Upper lobe of left lung (tissue), 6 donors: ENCODE data around the gene OR8B12. TPM values are rescaled to one million over a fixed set of nuclear protein-coding genes. Genes with fewer than 3 reads are reported as not detected.

Source experiments
- ATAC-seq, 2 donors: fragments of 200-7000 bp; cut with Tn5 transposase; one replicate each; pipeline ENCODE4 v1.9.1; 2022; ENCODE audit warnings: mild to moderate bottlenecking in 2 of 2, moderate library complexity in 2 of 2; ENCODE audit not compliant: low FRiP score in 2 of 2
- DNase-seq, 2 donors: peaks; one replicate each; pipeline ENCODE4 v3.0.0-alpha.2; 2019 to 2020
- H3K27ac ChIP-seq, 4 donors: fragments of 200-600 bp; sonication (generic); one replicate each; pipeline ENCODE4 v1.5.1; 2016 to 2019
- H3K27me3 ChIP-seq, 4 donors: fragments of 200-600 bp; sonication (generic); one replicate each; pipeline ENCODE4 v1.5.1; 2017 to 2019
- H3K36me3 ChIP-seq, 4 donors: fragments of 200-600 bp; sonication (generic); one replicate each; pipeline ENCODE4 v1.5.1; 2016 to 2019
- H3K4me1 ChIP-seq, 4 donors: fragments of 200-600 bp; sonication (generic); one replicate each; pipeline ENCODE4 v1.5.1; 2018 to 2019
- H3K4me3 ChIP-seq, 4 donors: fragments of 200-600 bp; sonication (generic); one replicate each; pipeline ENCODE4 v1.5.1; 2017 to 2019; ENCODE audit warnings: mild to moderate bottlenecking in 2 of 4, moderate library complexity in 1 of 4
- H3K9me3 ChIP-seq, 4 donors: fragments of 200-600 bp; sonication (generic); one replicate each; pipeline ENCODE4 v1.5.1; 2018 to 2019
- CTCF ChIP-seq, 6 experiments: fragments of 450-650 bp in 4 of 6; fragments of 200-600 bp in 2 of 6; sonication (generic) in 2 of 6; IDR thresholded peaks; one replicate each; pipeline ENCODE4 v1.5.1; 2016 to 2019; ENCODE audit warnings: antibody characterized with exemption in 6 of 6
- EP300 ChIP-seq, 4 donors: sonication (generic); formaldehyde crosslinking; IDR thresholded peaks; one replicate each; pipeline ENCODE4 v1.5.1; 2017; ENCODE audit warnings: antibody characterized with exemption in 4 of 4, control low read depth in 2 of 4
- POLR2A ChIP-seq, 4 donors: fragments of 450-650 bp; IDR thresholded peaks; one replicate each; pipeline ENCODE4 v1.5.1; 2016 to 2017; ENCODE audit warnings: antibody characterized with exemption in 4 of 4, mild to moderate bottlenecking in 2 of 4
- POLR2AphosphoS5 ChIP-seq, 2 donors: sonication (generic); formaldehyde crosslinking; IDR thresholded peaks; one replicate each; pipeline ENCODE4 v1.5.1; 2017; ENCODE audit warnings: antibody characterized with exemption in 2 of 2
- WGBS, 2 donors: methylation state at CpG; one replicate each; pipeline ENCODE4 v1.1.5; 2017 to 2018; 5-methylcytosine and 5-hydroxymethylcytosine counted together
- total RNA-seq, 6 donors: library from RNA; depleted of rRNA in 4 of 6; stranded (reverse); fragments of >200 nt in 4 of 6; gene quantifications; one replicate each; pipeline versions ENCODE4 v1.1.0 to v1.2.1, GENCODE V29; 2016 to 2021
- donor health status: DM: no; HTN: no; CAD: no; lungs with moderate emphysema.
- donor health status: DM: no; HTN: yes; CAD: no; lungs with severe emphysema.

OR8B12 gene
- total RNA-seq, 6 donors from 2014 or later = not detected

- Histone ChIP-seq H3K36me3 (no peaks in the 10 kb centered on the region), H3K4me1 (no peaks in the 10 kb centered on the region), H3K4me3 (no peak overlapping the region), H3K27ac (no peak overlapping the region), H3K9me3 (no peaks in the 10 kb centered on the region), H3K27me3 (no peaks in the 10 kb centered on the region)
- DNase-seq = no peak
- TF ChIP-seq CTCF (IDR thresholded peaks at IDR 0.05) (no peak), POLR2A (IDR thresholded peaks at IDR 0.05) (no peak), POLR2AphosphoS5 (IDR thresholded peaks at IDR 0.05) (no peak), EP300 (IDR thresholded peaks at IDR 0.05) (no peak)
- 73 to 75% methylated on average over 6 of the region's 6 CpGs for WGBS, 2 donors
- ATAC-seq = no peak
Measured at GRCh38 chr11:124577716-124578427, 34.4 kb upstream of the OR8B12 start.

GRCh38 chr11:124570160-124570559 is 26.7 kb upstream of the OR8B12 start:
- TF ChIP-seq CTCF (IDR thresholded peaks at IDR 0.05) (no peak), EP300 (IDR thresholded peaks at IDR 0.05) (no peak), POLR2AphosphoS5 (IDR thresholded peaks at IDR 0.05) (no peak), POLR2A (IDR thresholded peaks at IDR 0.05) (no peak)
- Histone ChIP-seq H3K36me3 (no peaks in the 10 kb centered on the region), H3K27me3 (no peaks in the 10 kb centered on the region), H3K4me3 (no peak overlapping the region), H3K27ac (no peak overlapping the region), H3K4me1 (no peaks in the 10 kb centered on the region), H3K9me3 (no peaks in the 10 kb centered on the region)
- ATAC-seq (no peak), DNase-seq (no peak)
- 90 to 95% methylated on average over 7 of the region's 7 CpGs for WGBS, 2 donors

GRCh38 chr11:124569697-124570096 is 26.2 kb upstream of the OR8B12 start, which contains the start of gene OR8A1:
Gene OR8A1, plus strand, starts transcription at chr11:124569997. Its CDS starts 123 bp downstream, at chr11:124570120.
- Histone ChIP-seq H3K4me3 (no peak within 1 kb of the TSS), H3K27ac (no peak within 1 kb of the TSS), H3K9me3 (no peaks in the 10 kb centered on the region), H3K36me3 (no peaks in the 10 kb centered on the region), H3K4me1 (no peaks in the 10 kb centered on the region), H3K27me3 (no peaks in the 10 kb centered on the region)
- ATAC-seq (no peak), DNase-seq (no peak)
- WGBS, 2 donors = 56 to 64% methylated on average over 3 to 4 of the region's 4 CpGs
- TF ChIP-seq POLR2AphosphoS5 (IDR thresholded peaks at IDR 0.05) (no peak), POLR2A (IDR thresholded peaks at IDR 0.05) (no peak), EP300 (IDR thresholded peaks at IDR 0.05) (no peak), CTCF (IDR thresholded peaks at IDR 0.05) (no peak)

GRCh38 chr11:124556828-124557227 is 13.4 kb upstream of the OR8B12 start:
- H3K4me3 ChIP-seq = no peak overlapping the region
- TF ChIP-seq CTCF (IDR thresholded peaks at IDR 0.05) (no peak), POLR2AphosphoS5 (IDR thresholded peaks at IDR 0.05) (no peak), EP300 (IDR thresholded peaks at IDR 0.05) (no peak), POLR2A (IDR thresholded peaks at IDR 0.05) (no peak)
- ATAC-seq (no peak), DNase-seq (no peak)
- no peaks in the 10 kb centered on the region for H3K9me3 ChIP-seq
- no peaks in the 10 kb centered on the region for H3K36me3 ChIP-seq
- WGBS, 2 donors = 62 to 65% methylated on average over 2 of the region's 2 CpGs
- H3K27ac ChIP-seq = no peak overlapping the region
- H3K27me3 ChIP-seq = no peaks in the 10 kb centered on the region
- no peaks in the 10 kb centered on the region for H3K4me1 ChIP-seq

- WGBS, 2 donors = 78 to 83% methylated on average over 4 of the region's 4 CpGs
- Histone ChIP-seq H3K36me3 (no peaks in the 10 kb centered on the region), H3K4me1 (no peaks in the 10 kb centered on the region), H3K4me3 (no peak overlapping the region), H3K9me3 (no peaks in the 10 kb centered on the region), H3K27ac (no peak overlapping the region), H3K27me3 (no peaks in the 10 kb centered on the region)
- TF ChIP-seq POLR2AphosphoS5 (IDR thresholded peaks at IDR 0.05) (no peak), EP300 (IDR thresholded peaks at IDR 0.05) (no peak), POLR2A (IDR thresholded peaks at IDR 0.05) (no peak), CTCF (IDR thresholded peaks at IDR 0.05) (no peak)
- ATAC-seq (no peak), DNase-seq (no peak)
Measured at GRCh38 chr11:124551987-124552386, 8.5 kb upstream of the OR8B12 start.
